Measurements from ENCODE around the gene TLX2.
"Not testable (repeated sequence)": the region's sequence is repeated elsewhere in the genome, so short reads cannot be mapped to it uniquely, and the experiment has no call there.

Gene TLX2

GRCh38 chr2:74561022-74561421, 46.8 kb downstream of the TLX2 start:
- H3K27me3 ChIP-seq (ENCODE audit: insufficient read depth, poor library complexity, severe bottlenecking); DNase-seq (ENCODE audit: low read depth in 1 of 2, low spot score in 1 of 2); H3K27ac ChIP-seq (replicated peaks); H3K4me3 ChIP-seq (replicated peaks; ENCODE audit: insufficient read depth, low read length): not testable (repeated sequence)

DNA sequence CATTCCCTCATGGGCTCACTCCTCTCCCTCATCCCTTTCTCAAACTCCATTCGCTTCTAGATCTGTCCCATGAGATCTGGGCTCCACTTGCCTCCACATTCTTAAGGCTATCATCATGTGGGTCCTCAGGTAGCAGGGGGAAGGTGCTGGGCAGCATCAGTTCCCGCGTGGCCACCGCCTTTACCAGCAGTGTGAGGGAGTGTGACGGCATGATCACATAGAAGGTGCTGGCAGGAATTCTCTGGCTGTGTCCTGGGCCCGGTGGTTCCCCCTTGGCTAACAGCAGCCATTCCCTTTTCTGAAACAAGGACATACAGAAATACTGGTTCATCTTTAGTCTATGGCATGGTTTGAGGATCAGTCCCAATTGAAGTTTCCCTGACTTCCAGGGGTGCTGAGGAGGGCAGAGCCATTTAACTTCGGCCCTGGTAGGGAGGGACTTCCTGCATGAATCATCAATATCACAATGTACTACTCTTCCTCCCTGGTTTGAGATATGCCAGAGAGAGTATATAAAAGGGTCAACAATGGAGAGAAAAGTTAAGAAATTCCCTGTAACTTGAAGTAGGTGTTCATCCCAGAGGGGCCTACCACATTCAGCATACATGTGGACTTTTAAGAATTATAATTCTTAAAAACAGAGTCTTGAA, 48.0 kb downstream of the TLX2 start:
- H3K27me3 ChIP-seq (ENCODE audit: insufficient read depth, poor library complexity, severe bottlenecking): no peaks in the 10 kb centered on the region
- H3K4me3 ChIP-seq (replicated peaks; ENCODE audit: insufficient read depth, low read length): no peak overlapping the region
- DNase-seq (ENCODE audit: low read depth in 1 of 2, low spot score in 1 of 2): no peak
- TF ChIP-seq CTCF (IDR thresholded peaks at IDR 0.05; ENCODE audit: insufficient read depth, low read length): no peak
- TF ChIP-seq, protein P1, sequence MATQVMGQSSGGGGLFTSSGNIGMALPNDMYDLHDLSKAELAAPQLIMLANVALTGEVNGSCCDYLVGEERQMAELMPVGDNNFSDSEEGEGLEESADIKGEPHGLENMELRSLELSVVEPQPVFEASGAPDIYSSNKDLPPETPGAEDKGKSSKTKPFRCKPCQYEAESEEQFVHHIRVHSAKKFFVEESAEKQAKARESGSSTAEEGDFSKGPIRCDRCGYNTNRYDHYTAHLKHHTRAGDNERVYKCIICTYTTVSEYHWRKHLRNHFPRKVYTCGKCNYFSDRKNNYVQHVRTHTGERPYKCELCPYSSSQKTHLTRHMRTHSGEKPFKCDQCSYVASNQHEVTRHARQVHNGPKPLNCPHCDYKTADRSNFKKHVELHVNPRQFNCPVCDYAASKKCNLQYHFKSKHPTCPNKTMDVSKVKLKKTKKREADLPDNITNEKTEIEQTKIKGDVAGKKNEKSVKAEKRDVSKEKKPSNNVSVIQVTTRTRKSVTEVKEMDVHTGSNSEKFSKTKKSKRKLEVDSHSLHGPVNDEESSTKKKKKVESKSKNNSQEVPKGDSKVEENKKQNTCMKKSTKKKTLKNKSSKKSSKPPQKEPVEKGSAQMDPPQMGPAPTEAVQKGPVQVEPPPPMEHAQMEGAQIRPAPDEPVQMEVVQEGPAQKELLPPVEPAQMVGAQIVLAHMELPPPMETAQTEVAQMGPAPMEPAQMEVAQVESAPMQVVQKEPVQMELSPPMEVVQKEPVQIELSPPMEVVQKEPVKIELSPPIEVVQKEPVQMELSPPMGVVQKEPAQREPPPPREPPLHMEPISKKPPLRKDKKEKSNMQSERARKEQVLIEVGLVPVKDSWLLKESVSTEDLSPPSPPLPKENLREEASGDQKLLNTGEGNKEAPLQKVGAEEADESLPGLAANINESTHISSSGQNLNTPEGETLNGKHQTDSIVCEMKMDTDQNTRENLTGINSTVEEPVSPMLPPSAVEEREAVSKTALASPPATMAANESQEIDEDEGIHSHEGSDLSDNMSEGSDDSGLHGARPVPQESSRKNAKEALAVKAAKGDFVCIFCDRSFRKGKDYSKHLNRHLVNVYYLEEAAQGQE (IDR thresholded peaks at IDR 0.05; ENCODE audit: insufficient replicate concordance, low read depth): no peak
- TF ChIP-seq POLR2AphosphoS5 (IDR thresholded peaks at IDR 0.05; ENCODE audit: low read depth): no peak
- TF ChIP-seq GABPA (IDR thresholded peaks at IDR 0.05; ENCODE audit: low read depth): no peak
- no peak; the same call in 1 of the 2 replicates for TF ChIP-seq SPI1 (IDR thresholded peaks at IDR 0.05; ENCODE audit: borderline replicate concordance, low read depth)
- peak overlapping the region; percentile 32; the same call in 1 of the 2 replicates for H3K27ac ChIP-seq (replicated peaks)

DNA sequence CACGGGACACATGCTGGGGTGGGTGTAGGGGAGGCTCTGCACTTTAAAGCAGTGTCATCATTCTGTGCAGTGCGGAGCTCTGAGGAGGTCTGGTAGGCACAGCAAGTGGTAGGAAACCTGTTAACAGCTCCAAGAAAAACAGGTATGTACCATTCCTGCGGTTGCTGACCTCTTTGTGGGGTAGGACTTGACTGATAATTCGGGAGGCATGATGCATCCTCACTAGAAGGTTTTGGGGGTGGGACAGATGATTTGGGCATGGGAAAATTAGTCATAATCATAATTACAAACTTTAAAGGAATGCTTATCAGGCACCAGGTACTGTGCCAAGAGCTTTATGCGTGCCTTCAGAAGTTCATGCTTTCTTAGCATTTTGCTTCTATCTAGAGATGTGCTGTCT, 50.0 kb downstream of the TLX2 start:
- no peak overlapping the region for H3K27ac ChIP-seq (replicated peaks)
- no peak overlapping the region for H3K4me3 ChIP-seq (replicated peaks; ENCODE audit: insufficient read depth, low read length)
- no peaks in the 10 kb centered on the region for H3K27me3 ChIP-seq (ENCODE audit: insufficient read depth, poor library complexity, severe bottlenecking)
- TF ChIP-seq, protein P1 (IDR thresholded peaks at IDR 0.05; ENCODE audit: insufficient replicate concordance, low read depth): no peak
- no peak for TF ChIP-seq GABPA (IDR thresholded peaks at IDR 0.05; ENCODE audit: low read depth)
- TF ChIP-seq CTCF (IDR thresholded peaks at IDR 0.05; ENCODE audit: insufficient read depth, low read length): no peak
- no peak for TF ChIP-seq POLR2AphosphoS5 (IDR thresholded peaks at IDR 0.05; ENCODE audit: low read depth)
- no peak for TF ChIP-seq SPI1 (IDR thresholded peaks at IDR 0.05; ENCODE audit: borderline replicate concordance, low read depth)
- no peak for DNase-seq (ENCODE audit: low read depth in 1 of 2, low spot score in 1 of 2)

GRCh38 chr2:74566076-74566753, 52.0 kb downstream of the TLX2 start:
- TF ChIP-seq POLR2AphosphoS5 (IDR thresholded peaks at IDR 0.05; ENCODE audit: low read depth) (no peak), SPI1 (IDR thresholded peaks at IDR 0.05; ENCODE audit: borderline replicate concordance, low read depth) (no peak), CTCF (IDR thresholded peaks at IDR 0.05; ENCODE audit: insufficient read depth, low read length) (no peak), GABPA (IDR thresholded peaks at IDR 0.05; ENCODE audit: low read depth) (no peak)
- TF ChIP-seq, protein P1 (IDR thresholded peaks at IDR 0.05; ENCODE audit: insufficient replicate concordance, low read depth): no peak
- no peak for DNase-seq (ENCODE audit: low read depth in 1 of 2, low spot score in 1 of 2)
- H3K4me3 ChIP-seq (replicated peaks; ENCODE audit: insufficient read depth, low read length): no peak overlapping the region
- no peak overlapping the region for H3K27ac ChIP-seq (replicated peaks)
- H3K27me3 ChIP-seq (ENCODE audit: insufficient read depth, poor library complexity, severe bottlenecking): no peaks in the 10 kb centered on the region

Measured in HL-60 (cell line).